IPS-20b (cell line): ENCODE data around the gene TAF11L13.
"Not testable (repeated sequence)": the region's sequence is repeated elsewhere in the genome, so short reads cannot be mapped to it uniquely, and the experiment has no call there.

Experiments
- H3K27ac ChIP-seq: one replicate; pipeline ENCODE4 v1.5.1; 2013; ENCODE audit warnings: low read length
- H3K27me3 ChIP-seq: 2 replicates; pipeline ENCODE4 v1.6.1; 2013; ENCODE audit warnings: mild to moderate bottlenecking, low read length, inconsistent platforms; ENCODE audit not compliant: insufficient read depth
- H3K36me3 ChIP-seq: 2 replicates; pipeline ENCODE4 v1.6.1; 2013; ENCODE audit warnings: low read depth, mild to moderate bottlenecking, inconsistent platforms, low read length, moderate library complexity; ENCODE audit not compliant: insufficient read depth
- H3K4me1 ChIP-seq: 2 replicates; pipeline ENCODE4 v1.6.1; 2013; ENCODE audit warnings: mild to moderate bottlenecking, control low read depth, inconsistent platforms, low read length, moderate library complexity; ENCODE audit not compliant: insufficient read depth
- H3K4me3 ChIP-seq: 2 replicates; pipeline ENCODE4 v1.5.1; 2013; ENCODE audit warnings: mild to moderate bottlenecking, low read length, inconsistent platforms
- H3K9ac ChIP-seq: 2 replicates; pipeline ENCODE4 v1.6.1; 2013; ENCODE audit warnings: low read depth, mild to moderate bottlenecking, inconsistent platforms, low read length, moderate library complexity
- H3K9me3 ChIP-seq: 2 replicates; pipeline ENCODE4 v1.6.1; 2013; ENCODE audit warnings: mild to moderate bottlenecking, low read depth, low read length, inconsistent platforms; ENCODE audit not compliant: insufficient read depth

The TAF11L13 gene

GRCh38 chr5:17631788-17632187 lies at the start of gene TAF11L13:
TAF11L13 (plus strand) TSS chr5:17632088.
- H3K36me3 ChIP-seq, H3K9ac ChIP-seq, H3K4me1 ChIP-seq, H3K4me3 ChIP-seq, H3K27ac ChIP-seq, H3K9me3 ChIP-seq, H3K27me3 ChIP-seq: not testable (repeated sequence)

- H3K27ac ChIP-seq, H3K9ac ChIP-seq, H3K4me1 ChIP-seq: not testable (repeated sequence)
Observed at GRCh38 chr5:17585658-17586057, 46.2 kb upstream of the TAF11L13 start, which contains the start of gene TAF11L7. TAF11L7 (minus strand) TSS chr5:17585758.

DNA sequence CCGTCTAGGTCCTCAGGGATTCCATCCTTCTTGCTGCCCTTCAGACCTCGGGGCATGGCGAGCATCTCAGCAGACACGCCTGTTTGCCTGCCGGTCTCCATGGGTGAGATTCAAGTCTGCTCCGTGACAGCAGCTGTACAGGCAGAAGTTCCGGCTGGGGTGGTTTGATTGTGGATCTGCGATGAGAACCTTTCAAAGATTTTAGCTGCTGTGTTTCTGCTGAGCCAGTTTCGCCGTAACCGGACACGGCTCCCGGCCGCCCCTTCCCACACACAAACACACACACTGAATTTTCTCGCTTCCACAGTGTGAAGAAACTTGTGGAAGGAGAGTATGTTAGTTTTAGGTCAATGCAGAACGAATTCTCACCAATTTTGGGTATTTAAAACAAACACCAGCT lies 41.0 kb upstream of the TAF11L13 start, which contains the start of gene TAF11L8:
TSS of gene TAF11L8 (minus strand) at position 101 of the 400 bp plus-strand sequence.
- not testable (repeated sequence) for H3K9me3 ChIP-seq, H3K9ac ChIP-seq

More at GRCh38 chr5:17585658-17586057, 46.2 kb upstream of the TAF11L13 start, which contains the start of gene TAF11L7:
- H3K27me3 ChIP-seq, H3K4me3 ChIP-seq, H3K36me3 ChIP-seq, H3K9me3 ChIP-seq: not testable (repeated sequence)

DNA sequence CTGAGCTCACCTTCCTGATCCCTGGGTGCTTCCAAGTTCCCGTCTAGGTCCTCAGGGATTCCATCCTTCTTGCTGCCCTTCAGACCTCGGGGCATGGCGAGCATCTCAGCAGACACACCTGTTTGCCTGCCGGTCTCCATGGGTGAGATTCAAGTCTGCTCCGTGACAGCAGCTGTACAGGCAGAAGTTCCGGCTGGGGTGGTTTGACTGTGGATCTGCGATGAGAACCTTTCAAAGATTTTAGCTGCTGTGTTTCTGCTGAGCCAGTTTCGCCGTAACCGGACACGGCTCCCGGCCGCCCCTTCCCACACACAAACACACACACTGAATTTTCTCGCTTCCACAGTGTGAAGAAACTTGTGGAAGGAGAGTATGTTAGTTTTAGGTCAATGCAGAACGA lies 37.6 kb upstream of the TAF11L13 start, which contains the start of gene TAF11L9:
TSS of gene TAF11L9 (minus strand) at position 140 of the 400 bp plus-strand sequence.
- H3K4me1 ChIP-seq, H3K9me3 ChIP-seq, H3K9ac ChIP-seq, H3K4me3 ChIP-seq, H3K27ac ChIP-seq, H3K27me3 ChIP-seq, H3K36me3 ChIP-seq: not testable (repeated sequence)

More for the DNA sequence above, 41.0 kb upstream of the TAF11L13 start, which contains the start of gene TAF11L8:
- not testable (repeated sequence) for H3K4me1 ChIP-seq, H3K36me3 ChIP-seq, H3K27ac ChIP-seq, H3K27me3 ChIP-seq, H3K4me3 ChIP-seq

DNA sequence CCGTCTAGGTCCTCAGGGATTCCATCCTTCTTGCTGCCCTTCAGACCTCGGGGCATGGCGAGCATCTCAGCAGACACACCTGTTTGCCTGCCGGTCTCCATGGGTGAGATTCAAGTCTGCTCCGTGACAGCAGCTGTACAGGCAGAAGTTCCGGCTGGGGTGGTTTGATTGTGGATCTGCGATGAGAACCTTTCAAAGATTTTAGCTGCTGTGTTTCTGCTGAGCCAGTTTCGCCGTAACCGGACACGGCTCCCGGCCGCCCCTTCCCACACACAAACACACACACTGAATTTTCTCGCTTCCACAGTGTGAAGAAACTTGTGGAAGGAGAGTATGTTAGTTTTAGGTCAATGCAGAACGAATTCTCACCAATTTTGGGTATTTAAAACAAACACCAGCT lies 34.2 kb upstream of the TAF11L13 start, which contains the start of gene TAF11L10:
TSS of gene TAF11L10 (minus strand) at position 101 of the 400 bp plus-strand sequence.
- not testable (repeated sequence) for H3K9ac ChIP-seq, H3K4me1 ChIP-seq, H3K36me3 ChIP-seq, H3K27ac ChIP-seq, H3K27me3 ChIP-seq, H3K9me3 ChIP-seq, H3K4me3 ChIP-seq

DNA sequence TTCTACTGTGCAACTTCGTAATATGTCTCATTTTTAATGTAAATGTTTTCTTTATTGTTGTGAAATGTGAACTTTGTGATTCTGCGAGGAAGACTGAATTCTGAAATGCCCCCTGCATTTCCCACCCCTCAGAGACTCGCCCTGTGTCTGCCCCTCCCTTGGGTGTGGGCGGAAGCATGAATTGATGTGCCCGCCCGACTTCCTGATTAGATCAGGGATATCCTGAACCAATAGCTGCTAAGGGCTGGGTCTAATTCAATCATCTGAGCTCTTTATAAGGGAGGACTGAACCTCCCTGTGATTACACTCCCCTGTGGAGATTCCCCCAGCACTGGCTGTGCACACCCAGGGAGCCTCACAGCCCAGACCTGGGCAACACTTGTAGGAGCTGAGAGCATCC lies 28.0 kb upstream of the TAF11L13 start, which contains the start of gene TAF11L11:
TSS of gene TAF11L11 (plus strand) at position 304 of the 400 bp plus-strand sequence.
- H3K4me3 ChIP-seq: not testable (repeated sequence)

DNA sequence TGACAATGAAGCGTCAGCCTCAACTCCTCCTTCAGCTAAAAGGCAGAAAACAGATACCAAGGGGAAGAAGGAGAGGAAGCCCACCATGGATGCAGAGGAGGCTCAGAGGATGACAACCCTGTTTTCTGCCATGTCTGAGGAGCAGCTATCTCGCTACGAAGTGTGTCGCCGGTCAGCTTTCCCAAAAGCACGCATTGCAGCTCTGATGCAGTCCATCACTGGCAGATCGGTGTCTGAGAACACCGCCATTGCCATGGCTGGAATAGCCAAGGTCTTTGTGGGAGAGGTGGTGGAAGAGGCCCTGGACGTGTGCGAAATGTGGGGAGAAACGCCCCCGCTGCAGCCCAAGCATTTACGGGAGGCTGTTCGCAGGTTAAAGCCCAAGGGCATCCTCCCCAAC lies 26.9 kb upstream of the TAF11L13 start:
- H3K27me3 ChIP-seq: no peaks in the 10 kb centered on the region
- no peaks in the 10 kb centered on the region for H3K9me3 ChIP-seq
- H3K4me1 ChIP-seq: no peaks in the 10 kb centered on the region
- H3K36me3 ChIP-seq: no peaks in the 10 kb centered on the region
- no peak overlapping the region for H3K9ac ChIP-seq
- no peak overlapping the region for H3K27ac ChIP-seq
- no peak overlapping the region for H3K4me3 ChIP-seq

More for the DNA sequence above, 28.0 kb upstream of the TAF11L13 start, which contains the start of gene TAF11L11:
- H3K9ac ChIP-seq, H3K9me3 ChIP-seq, H3K36me3 ChIP-seq, H3K27me3 ChIP-seq, H3K27ac ChIP-seq, H3K4me1 ChIP-seq: not testable (repeated sequence)

- not testable (repeated sequence) for H3K36me3 ChIP-seq, H3K4me1 ChIP-seq, H3K9ac ChIP-seq, H3K9me3 ChIP-seq, H3K27me3 ChIP-seq, H3K4me3 ChIP-seq, H3K27ac ChIP-seq
Observed at GRCh38 chr5:17607461-17607860, 24.4 kb upstream of the TAF11L13 start.

DNA sequence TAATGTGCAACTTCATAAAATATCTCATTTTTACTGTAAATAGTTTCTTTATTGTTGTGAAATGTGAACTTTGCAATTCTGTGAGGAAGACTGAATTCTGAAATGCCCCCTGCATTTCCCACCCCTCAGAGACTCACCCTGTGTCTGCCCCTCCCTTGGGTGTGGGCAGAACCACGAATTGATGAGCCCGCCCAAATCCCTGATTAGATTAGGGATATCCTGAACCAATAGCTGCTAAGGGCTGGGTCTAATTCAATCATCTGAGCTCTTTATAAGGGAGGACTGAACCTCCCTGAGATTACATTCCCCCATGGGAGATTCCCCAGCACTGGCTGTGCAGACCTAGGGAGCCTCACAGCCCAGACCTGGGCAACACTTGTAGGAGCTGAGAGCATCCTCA lies 21.8 kb upstream of the TAF11L13 start, which contains the start of gene TAF11L12:
TSS of gene TAF11L12 (plus strand) at position 301 of the 400 bp plus-strand sequence.
- not testable (repeated sequence) for H3K4me3 ChIP-seq, H3K27me3 ChIP-seq, H3K9ac ChIP-seq, H3K36me3 ChIP-seq, H3K27ac ChIP-seq, H3K9me3 ChIP-seq, H3K4me1 ChIP-seq

DNA sequence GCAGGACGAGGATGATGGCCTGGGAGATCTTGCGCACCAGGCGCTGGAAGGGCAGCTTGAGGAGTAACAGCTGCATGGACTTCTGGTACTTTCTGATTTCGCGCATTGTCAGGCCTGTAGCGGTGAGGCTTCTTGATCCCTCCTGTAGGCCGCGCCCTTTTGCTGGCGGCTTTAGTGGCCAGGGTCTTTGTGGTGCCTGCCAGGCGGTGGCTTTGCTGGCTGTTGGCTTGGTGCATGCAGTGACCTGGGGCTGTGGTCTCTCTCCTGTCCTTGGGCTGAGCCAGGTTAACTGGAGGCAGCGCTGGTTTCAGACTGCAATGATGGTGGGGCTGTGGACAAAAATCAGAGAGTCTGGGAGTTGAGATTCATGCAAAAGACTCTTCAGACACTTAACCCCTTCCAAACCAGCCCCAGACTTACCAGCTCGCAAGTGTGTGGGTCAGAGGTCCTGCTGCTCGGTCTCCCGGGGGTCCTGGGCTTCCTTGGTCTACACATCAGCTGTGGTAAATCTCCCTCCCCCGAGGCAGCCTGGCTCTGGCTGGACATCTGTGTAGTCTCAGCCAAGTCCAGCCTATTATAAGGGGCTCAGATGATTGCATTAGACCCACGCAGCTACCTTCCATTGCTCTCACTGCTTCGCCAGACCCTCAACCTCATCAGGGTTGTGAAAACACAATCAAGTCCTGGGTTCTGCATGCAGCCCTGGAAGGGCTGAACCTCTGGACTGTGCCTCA lies 16.8 kb upstream of the TAF11L13 start:
- Histone ChIP-seq H3K27me3 (no peaks in the 10 kb centered on the region), H3K9me3 (no peaks in the 10 kb centered on the region), H3K4me1 (no peaks in the 10 kb centered on the region), H3K36me3 (no peaks in the 10 kb centered on the region), H3K4me3 (no peak overlapping the region), H3K27ac (no peak overlapping the region), H3K9ac (no peak overlapping the region)

DNA sequence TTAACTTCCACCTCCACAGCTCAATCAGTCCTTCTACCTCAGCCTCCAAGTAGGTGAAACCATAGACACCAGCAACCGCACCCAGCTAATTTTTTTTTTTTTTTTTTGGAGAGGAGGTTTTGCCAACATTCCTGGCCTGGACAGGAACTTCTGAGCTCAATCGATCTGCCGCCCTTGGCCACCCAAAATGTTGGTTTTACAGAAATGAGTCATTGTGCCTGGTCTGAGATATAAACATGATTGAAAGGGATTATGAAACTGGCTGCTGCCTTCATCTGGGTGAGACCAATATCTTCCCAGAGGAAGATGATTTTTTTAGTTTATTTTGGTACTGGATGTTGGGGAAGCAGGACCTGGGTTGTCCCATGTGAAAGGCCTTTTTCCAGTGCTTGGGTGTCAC lies 12.5 kb upstream of the TAF11L13 start:
- Histone ChIP-seq H3K9me3 (no peaks in the 10 kb centered on the region), H3K27ac (no peak overlapping the region), H3K27me3 (no peaks in the 10 kb centered on the region), H3K9ac (no peak overlapping the region), H3K4me3 (no peak overlapping the region), H3K4me1 (no peaks in the 10 kb centered on the region), H3K36me3 (no peaks in the 10 kb centered on the region)

DNA sequence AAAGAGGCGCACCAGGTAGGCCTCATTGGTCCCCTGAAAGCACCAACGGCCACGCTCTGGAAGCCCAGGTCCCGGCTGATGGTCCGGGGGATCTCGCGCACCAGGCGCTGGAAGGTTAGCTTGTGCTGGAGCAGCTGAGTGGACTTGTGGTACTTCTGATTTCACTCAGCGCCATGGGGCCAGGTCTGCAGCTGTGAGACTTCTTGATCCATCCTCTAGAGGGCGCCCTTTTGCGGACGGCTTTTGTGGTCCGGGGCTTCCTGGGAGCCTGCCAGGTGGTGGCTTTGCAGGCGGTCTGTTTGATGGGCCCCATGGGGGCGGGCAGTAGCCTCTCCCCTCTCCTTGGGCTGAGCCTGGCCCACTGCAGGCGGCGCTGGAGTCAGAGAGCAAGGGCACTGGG lies 11.3 kb upstream of the TAF11L13 start:
- no peak overlapping the region for H3K4me3 ChIP-seq
- H3K27ac ChIP-seq: no peak overlapping the region
- no peaks in the 10 kb centered on the region for H3K36me3 ChIP-seq
- no peak overlapping the region for H3K9ac ChIP-seq
- no peaks in the 10 kb centered on the region for H3K9me3 ChIP-seq
- H3K4me1 ChIP-seq: no peaks in the 10 kb centered on the region
- no peaks in the 10 kb centered on the region for H3K27me3 ChIP-seq
